ENCODE measurements around the gene STOM.

Gene STOM

DNA sequence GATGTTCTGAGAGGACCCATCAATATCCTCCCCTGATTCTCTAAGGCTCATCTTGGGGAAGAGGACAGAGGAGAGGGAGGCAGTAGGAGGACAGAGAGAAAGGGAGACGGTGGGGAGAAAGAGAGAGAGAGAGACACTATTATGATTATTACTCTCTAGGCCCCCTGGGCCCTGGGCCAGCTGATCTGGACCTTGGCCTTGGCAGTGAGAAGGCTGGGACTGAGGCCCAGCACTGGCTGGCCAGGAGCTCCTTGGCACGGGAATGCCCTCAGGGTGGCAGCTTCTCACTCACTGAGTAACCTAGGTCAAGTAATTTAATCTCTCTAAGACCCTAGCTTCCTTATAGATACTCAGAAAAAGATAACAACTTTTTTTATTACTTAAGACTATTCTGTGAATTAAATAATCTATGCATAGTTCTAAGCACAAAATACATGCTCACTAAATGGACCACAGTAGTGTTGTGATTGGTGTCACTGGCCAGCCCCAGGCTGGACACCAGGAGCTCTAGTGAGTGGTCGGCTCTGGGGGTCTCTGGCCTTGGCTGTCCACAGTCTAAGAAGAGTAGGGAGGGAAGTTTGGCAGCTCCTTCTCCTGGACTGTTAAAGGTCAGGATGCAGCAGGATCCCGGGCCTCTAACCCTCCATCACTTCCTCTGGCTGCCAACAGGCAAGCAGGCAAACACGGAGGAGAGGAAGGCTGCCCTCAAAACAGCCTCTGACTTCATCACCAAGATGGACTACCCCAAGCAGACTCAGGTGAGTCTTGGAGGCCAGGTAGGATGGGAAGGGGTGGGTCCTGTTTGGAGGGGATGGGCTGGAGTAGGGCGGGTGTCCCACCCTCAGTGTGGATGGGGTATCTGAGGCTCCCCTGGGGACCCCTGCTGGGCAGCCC, 52.1 kb downstream of the STOM start:
- TF ChIP-seq SP1 (IDR thresholded peaks at IDR 0.05) (no peak), NFRKB (IDR thresholded peaks at IDR 0.05) (no peak), BHLHE40 (IDR thresholded peaks at IDR 0.05; ENCODE audit: borderline replicate concordance) (no peak), FOXM1 (IDR thresholded peaks at IDR 0.05; ENCODE audit: borderline replicate concordance) (no peak), SUZ12 (IDR thresholded peaks at IDR 0.05) (no peak), HDGF (IDR thresholded peaks at IDR 0.05; ENCODE audit: borderline replicate concordance) (no peak)
- DNase-seq (ENCODE audit: extremely low spot score) = no peak
- ChIA-PET POLR2A (no interaction called here), CTCF (interaction anchor here (0.6 to 3.3 kb wide), 5 partner anchors 32 to 144 kb away, joined by 3 to 17 read pairs (median 6); no protein-coding TSS in a partner anchor)

- ChIA-PET CTCF (no interaction called here), POLR2A (no interaction called here)
- DNase-seq (ENCODE audit: extremely low spot score) = no peak
- TF ChIP-seq BHLHE40 (IDR thresholded peaks at IDR 0.05; ENCODE audit: borderline replicate concordance) = no peak
- no peak for TF ChIP-seq ZNF384 (IDR thresholded peaks at IDR 0.05)
- TF ChIP-seq FOXA1 (IDR thresholded peaks at IDR 0.05) = no peak
- no peak for TF ChIP-seq ARNT (IDR thresholded peaks at IDR 0.05)
- TF ChIP-seq, protein P1, sequence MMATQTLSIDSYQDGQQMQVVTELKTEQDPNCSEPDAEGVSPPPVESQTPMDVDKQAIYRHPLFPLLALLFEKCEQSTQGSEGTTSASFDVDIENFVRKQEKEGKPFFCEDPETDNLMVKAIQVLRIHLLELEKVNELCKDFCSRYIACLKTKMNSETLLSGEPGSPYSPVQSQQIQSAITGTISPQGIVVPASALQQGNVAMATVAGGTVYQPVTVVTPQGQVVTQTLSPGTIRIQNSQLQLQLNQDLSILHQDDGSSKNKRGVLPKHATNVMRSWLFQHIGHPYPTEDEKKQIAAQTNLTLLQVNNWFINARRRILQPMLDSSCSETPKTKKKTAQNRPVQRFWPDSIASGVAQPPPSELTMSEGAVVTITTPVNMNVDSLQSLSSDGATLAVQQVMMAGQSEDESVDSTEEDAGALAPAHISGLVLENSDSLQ (IDR thresholded peaks at IDR 0.05) = no peak
- TF ChIP-seq FOXM1 (IDR thresholded peaks at IDR 0.05; ENCODE audit: borderline replicate concordance) = no peak
- no peak for TF ChIP-seq ELF4 (IDR thresholded peaks at IDR 0.05)
- TF ChIP-seq L3MBTL2 (conservative IDR thresholded peaks at IDR 0.05) = no peak
- no peak for TF ChIP-seq SP1 (IDR thresholded peaks at IDR 0.05)
- no peak for TF ChIP-seq SUZ12 (IDR thresholded peaks at IDR 0.05)
- no peak for TF ChIP-seq HDGF (IDR thresholded peaks at IDR 0.05; ENCODE audit: borderline replicate concordance)
Measured at GRCh38 chr9:121316852-121317373, 53.1 kb downstream of the STOM start.

GRCh38 chr9:121316378-121316777, 53.7 kb downstream of the STOM start:
- ChIA-PET POLR2A (no interaction called here), CTCF (interaction anchor here (0.6 kb wide), 2 partner anchors 59 to 60 kb away, joined by 5 to 6 read pairs; no protein-coding TSS in a partner anchor)
- no peak for DNase-seq (ENCODE audit: extremely low spot score)
- TF ChIP-seq BHLHE40 (IDR thresholded peaks at IDR 0.05; ENCODE audit: borderline replicate concordance) = no peak
- no peak for TF ChIP-seq CTBP1 (IDR thresholded peaks at IDR 0.05; ENCODE audit: borderline replicate concordance)
- no peak for TF ChIP-seq FOXA1 (IDR thresholded peaks at IDR 0.05)
- no peak for TF ChIP-seq TARDBP (IDR thresholded peaks at IDR 0.05)
- TF ChIP-seq L3MBTL2 (conservative IDR thresholded peaks at IDR 0.05) = no peak
- TF ChIP-seq, protein P1 (IDR thresholded peaks at IDR 0.05) = no peak
- no peak for TF ChIP-seq FOXK2 (IDR thresholded peaks at IDR 0.05)
- no peak for TF ChIP-seq SUZ12 (IDR thresholded peaks at IDR 0.05)
- TF ChIP-seq SP1 (IDR thresholded peaks at IDR 0.05) = no peak
- no peak for TF ChIP-seq NFRKB (IDR thresholded peaks at IDR 0.05)
- TF ChIP-seq ELF4 (IDR thresholded peaks at IDR 0.05) = no peak
- TF ChIP-seq LEF1 (IDR thresholded peaks at IDR 0.05; ENCODE audit: borderline replicate concordance) = no peak
- no peak for TF ChIP-seq FOXM1 (IDR thresholded peaks at IDR 0.05; ENCODE audit: borderline replicate concordance)
- TF ChIP-seq ZNF384 (IDR thresholded peaks at IDR 0.05) = no peak
- no peak for TF ChIP-seq HDGF (IDR thresholded peaks at IDR 0.05; ENCODE audit: borderline replicate concordance)
- TF ChIP-seq ARNT (IDR thresholded peaks at IDR 0.05) = no peak

DNA sequence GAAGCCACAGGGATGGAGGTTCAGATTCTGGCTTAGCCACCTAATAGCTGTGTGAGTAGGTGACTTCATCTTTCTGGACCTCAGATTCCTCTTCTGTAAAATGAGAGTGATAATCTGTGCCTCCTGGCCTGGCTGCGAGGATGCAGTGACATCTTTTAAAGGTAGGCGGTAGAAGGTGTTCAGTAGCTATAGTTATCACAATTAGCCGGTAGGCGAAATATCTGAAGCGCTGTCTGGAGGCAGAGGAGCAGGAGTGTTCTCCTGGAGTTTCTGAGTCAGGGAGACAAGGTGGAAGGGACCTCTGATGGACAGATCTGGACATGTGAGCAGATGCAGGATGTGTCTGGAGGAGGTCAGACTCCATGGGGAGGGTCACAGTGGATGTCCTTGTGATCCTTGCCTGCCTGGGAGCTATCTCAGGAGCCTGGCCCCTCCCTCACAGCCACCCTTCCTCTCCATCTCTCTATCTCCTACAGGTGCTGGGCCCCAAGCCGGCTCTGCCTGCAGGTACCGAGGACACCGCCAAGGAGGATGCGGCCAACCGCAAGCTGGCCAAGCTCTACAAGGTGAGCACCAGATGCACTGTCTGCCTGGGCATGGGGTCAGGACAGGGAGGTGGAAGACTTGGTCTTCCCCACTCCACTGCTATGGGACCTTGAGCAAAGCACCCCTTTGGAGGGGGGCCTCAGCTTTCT, 56.4 kb downstream of the STOM start:
- POLR2A ChIA-PET = no interaction called here
- no peak for DNase-seq (ENCODE audit: extremely low spot score)
- TF ChIP-seq L3MBTL2 (conservative IDR thresholded peaks at IDR 0.05) (no peak), LEF1 (IDR thresholded peaks at IDR 0.05; ENCODE audit: borderline replicate concordance) (no peak), TARDBP (IDR thresholded peaks at IDR 0.05) (no peak), SP1 (IDR thresholded peaks at IDR 0.05) (no peak), BHLHE40 (IDR thresholded peaks at IDR 0.05; ENCODE audit: borderline replicate concordance) (no peak)
- CTCF ChIA-PET = interaction anchor here (0.6 to 2.7 kb wide), 2 partner anchors 35 to 51 kb away, joined by 3 to 11 read pairs; no protein-coding TSS in a partner anchor

DNA sequence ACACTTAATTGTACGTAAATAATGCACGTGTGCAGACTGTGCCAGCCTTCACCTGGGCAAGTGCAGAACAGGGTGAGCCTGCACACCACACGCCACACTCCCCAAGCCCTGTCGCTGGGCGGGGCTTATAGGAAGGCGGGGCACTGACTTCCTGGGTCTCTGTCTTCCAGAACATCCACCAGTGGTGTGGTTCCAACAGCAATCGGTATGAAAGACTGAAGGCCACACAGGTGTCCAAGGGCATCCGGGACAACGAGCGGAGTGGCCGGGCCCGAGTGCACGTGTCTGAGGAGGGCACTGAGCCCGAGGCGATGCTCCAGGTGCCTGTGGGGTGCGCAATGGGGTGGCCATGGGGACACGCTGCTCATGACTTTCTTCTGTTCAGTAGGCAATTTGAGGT, 57.9 kb downstream of the STOM start:
- TF ChIP-seq CTBP1 (IDR thresholded peaks at IDR 0.05; ENCODE audit: borderline replicate concordance) (no peak), HDGF (IDR thresholded peaks at IDR 0.05; ENCODE audit: borderline replicate concordance) (no peak), ELF4 (IDR thresholded peaks at IDR 0.05) (no peak), ARNT (IDR thresholded peaks at IDR 0.05) (no peak), BHLHE40 (IDR thresholded peaks at IDR 0.05; ENCODE audit: borderline replicate concordance) (no peak), FOXK2 (IDR thresholded peaks at IDR 0.05) (no peak), TARDBP (IDR thresholded peaks at IDR 0.05) (no peak), NFRKB (IDR thresholded peaks at IDR 0.05) (no peak), FOXA1 (IDR thresholded peaks at IDR 0.05) (no peak), FOXM1 (IDR thresholded peaks at IDR 0.05; ENCODE audit: borderline replicate concordance) (no peak), SUZ12 (IDR thresholded peaks at IDR 0.05) (no peak), LEF1 (IDR thresholded peaks at IDR 0.05; ENCODE audit: borderline replicate concordance) (no peak), L3MBTL2 (conservative IDR thresholded peaks at IDR 0.05) (no peak)
- TF ChIP-seq, protein P1 (IDR thresholded peaks at IDR 0.05) = no peak
- DNase-seq (ENCODE audit: extremely low spot score) = no peak
- ChIA-PET POLR2A (no interaction called here), CTCF (no interaction called here)

All from HEK293T (cell line).